DOHH2 (cell line): Measurements from ENCODE around the gene DGKD.

Experiments used
- EZH2phosphoT487 ChIP-seq: fragments of 200-600 bp; sonication (generic); IDR thresholded peaks from 2 replicates; pipeline ENCODE4 v1.6.1; 2017; ENCODE audit warnings: borderline replicate concordance, mild to moderate bottlenecking, antibody characterized with exemption, low read length, moderate library complexity, mixed read lengths
- TF ChIP-seq, protein P1 (sequence below): fragments of 200-600 bp; sonication (generic); IDR thresholded peaks from one replicate; pipeline ENCODE4 v1.5.1; 2014; ENCODE audit warnings: antibody characterized with exemption, mild to moderate bottlenecking, low read depth, low read length; ENCODE audit not compliant: poor library complexity, severe bottlenecking

DNA sequence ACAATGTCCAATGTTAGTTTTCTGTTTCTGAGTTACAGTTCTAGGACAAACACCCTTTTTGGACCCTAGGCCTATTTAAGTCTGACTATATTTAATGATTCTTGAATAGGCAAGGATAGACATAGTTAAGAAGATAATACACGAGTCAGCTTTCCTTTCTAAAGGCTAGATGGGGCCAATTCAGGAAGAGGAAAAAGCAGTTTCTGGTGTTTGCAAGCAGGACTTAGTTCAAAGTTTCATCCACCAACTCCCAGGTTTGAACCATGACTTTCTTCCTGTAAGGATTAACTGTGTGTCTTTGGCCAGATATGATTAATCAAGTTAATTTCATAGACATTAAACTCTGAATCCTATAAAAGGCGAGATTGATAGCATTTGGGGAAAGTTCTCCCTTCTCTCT, 145.6 kb downstream of the DGKD start:
- TF ChIP-seq, protein P1, sequence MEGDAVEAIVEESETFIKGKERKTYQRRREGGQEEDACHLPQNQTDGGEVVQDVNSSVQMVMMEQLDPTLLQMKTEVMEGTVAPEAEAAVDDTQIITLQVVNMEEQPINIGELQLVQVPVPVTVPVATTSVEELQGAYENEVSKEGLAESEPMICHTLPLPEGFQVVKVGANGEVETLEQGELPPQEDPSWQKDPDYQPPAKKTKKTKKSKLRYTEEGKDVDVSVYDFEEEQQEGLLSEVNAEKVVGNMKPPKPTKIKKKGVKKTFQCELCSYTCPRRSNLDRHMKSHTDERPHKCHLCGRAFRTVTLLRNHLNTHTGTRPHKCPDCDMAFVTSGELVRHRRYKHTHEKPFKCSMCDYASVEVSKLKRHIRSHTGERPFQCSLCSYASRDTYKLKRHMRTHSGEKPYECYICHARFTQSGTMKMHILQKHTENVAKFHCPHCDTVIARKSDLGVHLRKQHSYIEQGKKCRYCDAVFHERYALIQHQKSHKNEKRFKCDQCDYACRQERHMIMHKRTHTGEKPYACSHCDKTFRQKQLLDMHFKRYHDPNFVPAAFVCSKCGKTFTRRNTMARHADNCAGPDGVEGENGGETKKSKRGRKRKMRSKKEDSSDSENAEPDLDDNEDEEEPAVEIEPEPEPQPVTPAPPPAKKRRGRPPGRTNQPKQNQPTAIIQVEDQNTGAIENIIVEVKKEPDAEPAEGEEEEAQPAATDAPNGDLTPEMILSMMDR = no peak
- TF ChIP-seq EZH2phosphoT487 = no peak
